Spleen (tissue), 11 donors: ENCODE results near the gene MEGF6. TPM values are rescaled to one million over a fixed set of nuclear protein-coding genes. Genes with fewer than 3 reads are reported as not detected.

Experiments
- DNase-seq: peaks from one replicate; pipeline ENCODE4 v3.0.0-alpha.2; 2020
- H3K27ac ChIP-seq, 8 donors: fragments of 200-600 bp; sonication (generic) in 7 of 8; 1 replicate in 4 of 8; 2 replicates in 4 of 8; pipeline versions ENCODE4 v1.5.0 to v1.8.0; 2016 to 2021; ENCODE audit warnings: inconsistent platforms in 4 of 8, mild to moderate bottlenecking in 4 of 8, moderate library complexity in 1 of 8
- H3K27me3 ChIP-seq, 7 donors: fragments of 200-600 bp; sonication (generic) in 6 of 7; replicated peaks in 1 of 7; 1 replicate in 4 of 7; 2 replicates in 3 of 7; pipeline versions ENCODE4 v1.5.0 to v1.8.0; 2016 to 2021; ENCODE audit warnings: inconsistent platforms in 3 of 7, mild to moderate bottlenecking in 1 of 7
- H3K36me3 ChIP-seq, 6 donors: fragments of 200-600 bp; sonication (generic) in 5 of 6; 1 replicate in 4 of 6; 2 replicates in 2 of 6; pipeline versions ENCODE4 v1.5.0 to v1.8.0; 2016 to 2021; ENCODE audit warnings: inconsistent platforms in 2 of 6
- H3K4me1 ChIP-seq, 6 donors: fragments of 200-600 bp; sonication (generic) in 5 of 6; 1 replicate in 3 of 6; 2 replicates in 3 of 6; pipeline versions ENCODE4 v1.5.0 to v1.8.0; 2016 to 2021; ENCODE audit warnings: inconsistent platforms in 3 of 6
- H3K4me3 ChIP-seq, 8 donors: fragments of 200-600 bp; sonication (generic) in 7 of 8; 1 replicate in 4 of 8; 2 replicates in 4 of 8; pipeline versions ENCODE4 v1.5.0 to v1.8.0; 2016 to 2021; ENCODE audit warnings: inconsistent platforms in 4 of 8, mild to moderate bottlenecking in 4 of 8, moderate library complexity in 2 of 8
- H3K9me3 ChIP-seq, 8 donors: fragments of 200-600 bp; sonication (generic) in 7 of 8; 1 replicate in 4 of 8; 2 replicates in 4 of 8; pipeline versions ENCODE4 v1.5.0 to v1.8.0; 2016 to 2021; ENCODE audit warnings: inconsistent platforms in 4 of 8
- CTCF ChIP-seq, 11 experiments: fragments of 200-600 bp in 7 of 11; fragments of 450-650 bp in 4 of 11; sonication (generic) in 4 of 11; IDR thresholded peaks in 8 of 11; conservative IDR thresholded peaks in 3 of 11; 1 replicate in 7 of 11; 2 replicates in 4 of 11; pipeline versions ENCODE4 v1.4.0 to v1.8.0; 2016 to 2021; ENCODE audit warnings: antibody characterized with exemption in 11 of 11, inconsistent platforms in 4 of 11, mild to moderate bottlenecking in 1 of 11
- POLR2A ChIP-seq, 3 donors: fragments of 450-650 bp; IDR thresholded peaks; one replicate each; pipeline ENCODE4 v1.5.1; 2017; ENCODE audit warnings: antibody characterized with exemption in 3 of 3, mild to moderate bottlenecking in 1 of 3
- POLR2AphosphoS5 ChIP-seq, 3 donors: sonication (generic); formaldehyde crosslinking; IDR thresholded peaks; one replicate each; pipeline ENCODE4 v1.5.1; 2017; ENCODE audit warnings: antibody characterized with exemption in 3 of 3
- WGBS, 5 donors: extraction: QIAGEN DNeasy Blood & Tissue Kit in 3 of 5; methylation state at CpG; one replicate each; pipeline versions ENCODE4 v1.1.5 to v1.1.7; 2013 to 2018; 5-methylcytosine and 5-hydroxymethylcytosine counted together
- intact Hi-C: fragments of 100-400 bp; cut with DNase I; formaldehyde crosslinking; loops from one replicate; pipeline ENCODE4 v1.15.0; 2023; ENCODE audit warnings: low total_unique reads
- polyA plus RNA-seq, 3 donors: library from polyadenylated mRNA; stranded (reverse); fragments of 200-250 nt; gene quantifications; one replicate each; pipeline ENCODE4 v1.2.1, GENCODE V29; 2013
- total RNA-seq, 7 donors: library from RNA; depleted of rRNA in 3 of 7; stranded (reverse); fragments of >200 nt in 3 of 7; fragmentation: NEBNext Ultra II Directional in 4 of 7; extraction: Animal tissue kit (Norgen Biotek cat#: 25700) in 4 of 7; gene quantifications; one replicate each; pipeline versions ENCODE4 v1.1.0 to v1.2.1, GENCODE V29; 2016 to 2021
- donor health status: healthy with polysubstance abuse.
- donor health status: DM: no; HTN: no; CAD: no; lungs with moderate emphysema.
- donor health status: DM: no; HTN: no; CAD: no.
- donor health status: Bipolar disorder and iron deficiency.
- donor health status: healthy.
- donor health status: DM: no; HTN: no; CAD: no.
- donor health status: DM: yes; HTN: yes; CAD: no.

The MEGF6 gene
- total and polyA plus RNA-seq, 10 donors = 8.7 to 39.5 (median 20.3) TPM

- WGBS, 5 donors = 84 to 96% (median 93%) methylated on average over 20 to 33 of the region's 33 CpGs
- no peaks in the 10 kb centered on the region for H3K27me3 ChIP-seq
- H3K4me1 ChIP-seq = peaks cover 0 to 14% (median 0%) of the 10 kb centered on the region in 6 donors
- intact Hi-C loops = no loop called here
- no peaks in the 10 kb centered on the region for H3K9me3 ChIP-seq
- no peak overlapping the region for H3K4me3 ChIP-seq
- H3K36me3 ChIP-seq = peaks cover 0 to 67% (median 2%) of the 10 kb centered on the region in 6 donors
- no peak for DNase-seq
- H3K27ac ChIP-seq = no peak overlapping the region
- TF ChIP-seq CTCF (IDR thresholded peaks at IDR 0.05 in 8 of 11, conservative IDR thresholded peaks at IDR 0.05 in 3 of 11) (no peak), POLR2A (IDR thresholded peaks at IDR 0.05) (no peak), POLR2AphosphoS5 (IDR thresholded peaks at IDR 0.05) (no peak)
Measured at GRCh38 chr1:3508757-3509415, 102.4 kb downstream of the MEGF6 start.

- H3K27ac ChIP-seq = no peak overlapping the region
- WGBS, 5 donors = 73 to 91% (median 87%) methylated on average over 11 of the region's 11 CpGs
- no peaks in the 10 kb centered on the region for H3K9me3 ChIP-seq
- H3K27me3 ChIP-seq = no peaks in the 10 kb centered on the region
- peaks cover 0 to 65% (median 2%) of the 10 kb centered on the region in 6 donors for H3K36me3 ChIP-seq
- no peak overlapping the region for H3K4me3 ChIP-seq
- TF ChIP-seq CTCF (IDR thresholded peaks at IDR 0.05 in 8 of 11, conservative IDR thresholded peaks at IDR 0.05 in 3 of 11) (no peak), POLR2A (IDR thresholded peaks at IDR 0.05) (no peak), POLR2AphosphoS5 (IDR thresholded peaks at IDR 0.05) (no peak)
- DNase-seq = no peak
- H3K4me1 ChIP-seq = peaks cover 0 to 25% (median 5%) of the 10 kb centered on the region in 6 donors
- intact Hi-C loops = no loop called here
Measured at GRCh38 chr1:3507636-3508275, 103.6 kb downstream of the MEGF6 start.

- 86 to 96% (median 88%) methylated on average over 7 of the region's 7 CpGs for WGBS, 5 donors
- Histone ChIP-seq H3K27me3 (no peaks in the 10 kb centered on the region), H3K9me3 (no peaks in the 10 kb centered on the region), H3K4me3 (no peak overlapping the region), H3K36me3 (peaks cover 0 to 59% (median 2%) of the 10 kb centered on the region in 6 donors), H3K27ac (no peak overlapping the region), H3K4me1 (peaks cover 0 to 29% (median 6%) of the 10 kb centered on the region in 6 donors)
- intact Hi-C loops = no loop called here
- TF ChIP-seq POLR2A (IDR thresholded peaks at IDR 0.05) (no peak), POLR2AphosphoS5 (IDR thresholded peaks at IDR 0.05) (no peak), CTCF (IDR thresholded peaks at IDR 0.05 in 8 of 11, conservative IDR thresholded peaks at IDR 0.05 in 3 of 11) (no peak)
- DNase-seq = no peak
Measured at GRCh38 chr1:3506943-3507342, 104.4 kb downstream of the MEGF6 start.

DNA sequence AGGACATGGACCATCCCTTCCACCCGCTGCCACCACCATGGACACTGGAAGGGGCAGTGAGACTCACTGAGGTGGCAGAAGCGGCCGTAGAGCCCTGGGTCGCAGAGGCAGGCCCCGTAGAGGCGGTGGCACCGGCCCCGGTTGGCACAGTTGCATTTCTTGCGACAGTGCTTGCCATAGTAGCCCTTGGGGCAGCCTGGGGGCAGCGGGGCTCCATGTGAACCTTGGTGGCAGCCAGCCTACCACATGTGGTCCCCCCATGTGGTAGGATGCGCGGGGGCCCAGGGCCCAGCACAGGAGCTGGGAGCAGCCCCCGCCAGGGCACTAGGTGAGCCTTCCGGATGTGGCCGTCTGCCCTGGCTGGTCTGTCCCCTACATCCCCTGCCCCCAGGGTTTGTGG is 105.3 kb downstream of the MEGF6 start:
- H3K27ac ChIP-seq = no peak overlapping the region
- WGBS, 5 donors = 80 to 95% (median 91%) methylated on average over 1 to 15 of the region's 15 CpGs
- no peaks in the 10 kb centered on the region for H3K27me3 ChIP-seq
- TF ChIP-seq CTCF (IDR thresholded peaks at IDR 0.05 in 8 of 11, conservative IDR thresholded peaks at IDR 0.05 in 3 of 11) = no peak
- TF ChIP-seq POLR2A (IDR thresholded peaks at IDR 0.05) = no peak
- TF ChIP-seq POLR2AphosphoS5 (IDR thresholded peaks at IDR 0.05) = no peak
- H3K9me3 ChIP-seq = no peaks in the 10 kb centered on the region
- no peak overlapping the region for H3K4me3 ChIP-seq
- peaks cover 0 to 52% (median 2%) of the 10 kb centered on the region in 6 donors for H3K36me3 ChIP-seq
- no peak for DNase-seq
- intact Hi-C loops = no loop called here
- peaks cover 0 to 29% (median 6%) of the 10 kb centered on the region in 6 donors for H3K4me1 ChIP-seq
